Kidney (tissue), 14 donors: ENCODE measurements around the gene CALML6. TPM values are rescaled to one million over a fixed set of nuclear protein-coding genes. Genes with fewer than 3 reads are reported as not detected.

Source experiments
- DNase-seq, 5 donors: peaks; one replicate each; pipeline ENCODE4 v3.0.0-alpha.2; 2013 to 2020
- FAIRE-seq: peaks from 2 replicates; lab custom pipeline; 2012; peaks lifted over from hg19 to GRCh38; lab: Jason Lieb, UNC
- H3K27ac ChIP-seq, 2 donors: one replicate each; pipeline ENCODE4 v1.7.0; 2013; ENCODE audit warnings: low read depth in 2 of 2, low read length in 2 of 2, inconsistent platforms in 1 of 2
- H3K27me3 ChIP-seq: one replicate; pipeline ENCODE4 v1.7.1; 2013; ENCODE audit warnings: low read length, inconsistent platforms; ENCODE audit not compliant: control insufficient read depth, insufficient read depth
- H3K36me3 ChIP-seq, 3 donors: one replicate each; pipeline versions ENCODE4 v1.7.0 to v1.7.1; 2013; ENCODE audit warnings: low read length in 3 of 3, control low read depth in 1 of 3, inconsistent platforms in 1 of 3; ENCODE audit not compliant: insufficient read depth in 3 of 3, control insufficient read depth in 2 of 3
- H3K4me1 ChIP-seq, 3 donors: one replicate each; pipeline versions ENCODE4 v1.7.0 to v1.7.1; 2013; ENCODE audit warnings: low read length in 3 of 3, inconsistent platforms in 1 of 3, low read depth in 1 of 3; ENCODE audit not compliant: control insufficient read depth in 2 of 3, insufficient read depth in 2 of 3
- H3K4me3 ChIP-seq, 3 donors: one replicate each; pipeline versions ENCODE4 v1.7.0 to v1.8.1; 2013; ENCODE audit warnings: low read length in 3 of 3, control low read depth in 1 of 3, inconsistent platforms in 1 of 3
- H3K9ac ChIP-seq, 3 donors: one replicate each; pipeline versions ENCODE4 v1.7.0 to v1.7.1; 2013; ENCODE audit warnings: low read length in 3 of 3, control low read depth in 1 of 3, inconsistent platforms in 1 of 3
- H3K9me3 ChIP-seq, 3 donors: one replicate each; pipeline versions ENCODE4 v1.7.0 to v1.7.1; 2013; ENCODE audit warnings: low read length in 3 of 3, control low read depth in 1 of 3, inconsistent platforms in 1 of 3; ENCODE audit not compliant: control insufficient read depth in 2 of 3, insufficient read depth in 1 of 3
- intact Hi-C: fragments of 100-400 bp; cut with DNase I; formaldehyde crosslinking; loops from one replicate; pipeline ENCODE4 v1.11.1; 2022
- polyA plus RNA-seq: library from polyadenylated mRNA; stranded (reverse); fragments of 350-450 nt; fragmentation: Illumina TruSeq; extraction: RNeasy Lipid Tissue Mini Kit (QIAGEN cat#74804); gene quantifications from one replicate; pipeline ENCODE4 v1.2.3, GENCODE V29; 2014; ENCODE audit warnings: low read depth, low replicate concordance; ENCODE audit not compliant: insufficient read depth
- total RNA-seq: library from RNA; stranded (reverse); fragmentation: NEBNext Ultra II Directional; extraction: Animal tissue kit (Norgen Biotek cat#: 25700); gene quantifications from one replicate; pipeline ENCODE4 v1.2.1, GENCODE V29; 2021
- TF ChIP-seq, protein P1 (sequence below): IDR thresholded peaks from 3 replicates; pipeline ENCODE4 v1.5.1; 2012; ENCODE audit warnings: mild to moderate bottlenecking, moderate library complexity, borderline replicate concordance; ENCODE audit not compliant: insufficient read depth; ENCODE audit errors: extremely low read depth
- donor health status: control.
- donor health status: control.
- donor health status: control.
- donor health status: control.
- donor health status: control.
- donor health status: DM: yes; HTN: yes; CAD: no.
- donor health status: Normal renal cell carcinoma (clear cell type).

Gene CALML6
- total and polyA plus RNA-seq, 2 donors from 2014 or later: 0.13 to 1.2 TPM

DNA sequence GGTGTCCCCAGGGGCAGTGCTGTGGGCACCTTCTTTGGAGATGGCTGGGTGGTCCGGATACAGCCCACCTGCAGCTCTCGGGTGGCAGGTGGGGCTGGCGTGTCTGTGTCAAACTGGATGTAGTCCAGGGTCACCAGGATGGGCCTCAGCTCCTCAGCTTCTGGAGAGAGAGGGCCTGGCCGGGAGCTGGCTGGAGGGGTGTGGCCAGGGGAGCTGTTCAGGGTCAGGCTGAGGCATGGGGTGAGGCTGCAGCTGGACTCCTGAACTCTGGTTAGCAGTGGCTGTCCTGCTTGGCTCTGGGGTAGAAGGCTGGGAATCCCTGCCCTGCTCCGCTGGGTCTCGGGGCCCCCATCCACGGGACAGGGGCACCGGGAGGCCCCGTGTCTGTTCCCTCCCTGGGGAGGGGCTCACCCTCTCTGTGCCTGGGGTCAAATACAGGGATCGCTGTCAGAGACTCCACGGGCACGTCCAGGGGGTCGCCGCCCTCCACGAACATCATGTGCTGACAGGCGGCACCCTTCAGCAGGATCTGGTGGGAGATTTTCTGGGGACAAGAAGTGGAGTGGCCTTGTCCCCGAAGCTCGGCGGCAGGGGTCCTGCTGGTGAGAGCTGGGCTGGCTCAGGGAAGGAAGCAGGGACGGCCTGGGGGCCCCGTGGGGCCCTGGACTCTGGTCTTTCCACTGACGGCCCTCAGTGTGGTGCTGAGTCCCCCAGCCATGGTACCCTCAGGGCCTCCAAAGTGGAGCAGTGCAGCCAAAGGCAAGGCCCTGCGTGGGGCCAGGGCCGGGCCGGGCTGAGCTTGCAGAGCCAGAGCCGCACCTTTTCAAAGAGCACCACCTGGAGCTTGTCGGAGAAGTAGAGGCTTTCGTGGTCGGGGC, 8.1 kb downstream of the CALML6 start:
- H3K9ac ChIP-seq: no peak overlapping the region
- no peak for FAIRE-seq

DNA sequence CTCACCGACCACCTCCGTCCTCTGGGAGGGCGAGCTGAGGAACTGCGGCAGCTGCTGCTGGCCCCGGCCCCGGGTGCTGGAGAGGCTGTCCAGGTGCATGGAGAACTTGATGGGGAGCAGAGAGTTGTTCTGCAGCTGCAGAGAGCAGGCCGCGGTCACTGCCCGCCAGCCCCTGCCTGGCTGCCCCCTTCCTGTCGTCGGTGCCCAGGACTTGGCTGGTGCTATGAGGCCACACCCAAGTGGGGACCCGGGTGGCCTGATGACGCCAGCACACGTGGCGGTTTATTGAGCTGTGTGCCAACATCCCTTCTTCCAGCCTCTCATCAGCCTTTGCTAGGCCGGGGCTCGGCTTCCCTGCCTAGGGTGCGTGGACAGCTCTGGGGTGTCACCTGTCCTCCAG, 9.3 kb downstream of the CALML6 start:
- no peaks in the 10 kb centered on the region for H3K36me3 ChIP-seq
- no peak overlapping the region for H3K9ac ChIP-seq

More for the DNA sequence above, 8.1 kb downstream of the CALML6 start:
- Histone ChIP-seq H3K27me3 (no peaks in the 10 kb centered on the region), H3K4me3 (no peak overlapping the region), H3K9me3 (no peaks in the 10 kb centered on the region), H3K36me3 (no peaks in the 10 kb centered on the region), H3K4me1 (peaks cover 0 to 7% (median 4%) of the 10 kb centered on the region in 3 donors), H3K27ac (no peak overlapping the region)
- DNase-seq: peak in 2 of 5 donors; percentile 57 to 63
- TF ChIP-seq, protein P1, sequence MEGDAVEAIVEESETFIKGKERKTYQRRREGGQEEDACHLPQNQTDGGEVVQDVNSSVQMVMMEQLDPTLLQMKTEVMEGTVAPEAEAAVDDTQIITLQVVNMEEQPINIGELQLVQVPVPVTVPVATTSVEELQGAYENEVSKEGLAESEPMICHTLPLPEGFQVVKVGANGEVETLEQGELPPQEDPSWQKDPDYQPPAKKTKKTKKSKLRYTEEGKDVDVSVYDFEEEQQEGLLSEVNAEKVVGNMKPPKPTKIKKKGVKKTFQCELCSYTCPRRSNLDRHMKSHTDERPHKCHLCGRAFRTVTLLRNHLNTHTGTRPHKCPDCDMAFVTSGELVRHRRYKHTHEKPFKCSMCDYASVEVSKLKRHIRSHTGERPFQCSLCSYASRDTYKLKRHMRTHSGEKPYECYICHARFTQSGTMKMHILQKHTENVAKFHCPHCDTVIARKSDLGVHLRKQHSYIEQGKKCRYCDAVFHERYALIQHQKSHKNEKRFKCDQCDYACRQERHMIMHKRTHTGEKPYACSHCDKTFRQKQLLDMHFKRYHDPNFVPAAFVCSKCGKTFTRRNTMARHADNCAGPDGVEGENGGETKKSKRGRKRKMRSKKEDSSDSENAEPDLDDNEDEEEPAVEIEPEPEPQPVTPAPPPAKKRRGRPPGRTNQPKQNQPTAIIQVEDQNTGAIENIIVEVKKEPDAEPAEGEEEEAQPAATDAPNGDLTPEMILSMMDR: no peak
- intact Hi-C loops: no loop called here

DNA sequence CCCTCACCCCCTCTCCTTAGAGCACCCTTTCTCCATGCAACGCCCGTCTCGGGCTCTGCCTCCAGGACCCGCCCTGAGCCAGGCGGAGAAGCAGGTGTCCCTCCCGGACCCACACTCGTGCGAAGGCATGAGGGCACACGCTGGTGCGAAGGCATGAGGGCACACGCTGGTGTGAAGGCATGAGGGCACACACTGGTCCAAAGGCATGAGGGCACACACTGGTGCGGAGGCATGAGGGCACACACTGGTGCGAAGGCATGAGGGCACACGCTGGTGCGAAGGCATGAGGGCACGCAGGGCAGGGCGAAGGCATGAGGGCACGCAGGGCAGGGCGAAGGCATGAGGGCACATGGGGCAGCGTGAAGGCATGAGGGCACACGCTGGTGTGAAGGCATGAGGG, 9.8 kb downstream of the CALML6 start:
- intact Hi-C loops: no loop called here
- DNase-seq (peak in 2 of 5 donors; percentile 25 to 68), FAIRE-seq (no peak)

More for the DNA sequence above, 9.3 kb downstream of the CALML6 start:
- Histone ChIP-seq H3K27ac (no peak overlapping the region), H3K9me3 (no peaks in the 10 kb centered on the region), H3K4me3 (no peak overlapping the region), H3K4me1 (no peaks in the 10 kb centered on the region), H3K27me3 (no peaks in the 10 kb centered on the region)
- TF ChIP-seq, protein P1: no peak
- FAIRE-seq (no peak), DNase-seq (peak in 2 of 5 donors; percentile 67 to 70)
- intact Hi-C loops: no loop called here

More for the DNA sequence above, 9.8 kb downstream of the CALML6 start:
- H3K4me1 ChIP-seq: no peaks in the 10 kb centered on the region
- no peak overlapping the region for H3K27ac ChIP-seq
- no peaks in the 10 kb centered on the region for H3K9me3 ChIP-seq
- H3K27me3 ChIP-seq: no peaks in the 10 kb centered on the region
- no peak overlapping the region for H3K9ac ChIP-seq
- TF ChIP-seq, protein P1: no peak
- no peaks in the 10 kb centered on the region for H3K36me3 ChIP-seq
- H3K4me3 ChIP-seq: no peak overlapping the region
